Activated CD4-positive, alpha-beta T cell treated with anti-CD3 and anti-CD28 coated beads, Interleukin-2, Interleukin-4, amounts not matched to agents 100 ng/mL and 50 ng/mL, durations not matched to agents 16 hours and 8 hours (primary cell): Measurements from ENCODE around the gene ROBO1.
"Not testable (repeated sequence)": the region's sequence is repeated elsewhere in the genome, so short reads cannot be mapped to it uniquely, and the experiment has no call there.

Experiments used
- DNase-seq: peaks from one replicate; pipeline ENCODE4 v3.0.0-alpha.2; 2020; ENCODE audit warnings: low spot score

The ROBO1 gene

GRCh38 chr3:78794431-78794830 lies 973.4 kb downstream of the ROBO1 start:
- DNase-seq, result no peak

GRCh38 chr3:78792733-78793132 lies 975.1 kb downstream of the ROBO1 start:
- DNase-seq, result no peak

- DNase-seq, result no peak
Measured at GRCh38 chr3:78792212-78792611, 975.6 kb downstream of the ROBO1 start.

GRCh38 chr3:78791753-78792152 lies 976.0 kb downstream of the ROBO1 start:
- DNase-seq, result no peak

GRCh38 chr3:78788839-78789238 lies 979.0 kb downstream of the ROBO1 start:
- DNase-seq, result no peak

- no peak for DNase-seq
Measured at GRCh38 chr3:78785004-78785403, 982.8 kb downstream of the ROBO1 start.

- no peak for DNase-seq
Measured at GRCh38 chr3:78781351-78781750, 986.4 kb downstream of the ROBO1 start.

GRCh38 chr3:78765671-78766485 lies 1001.9 kb downstream of the ROBO1 start:
- no peak for DNase-seq

- DNase-seq, result no peak
Measured at GRCh38 chr3:78764634-78765033, 1003.2 kb downstream of the ROBO1 start.

GRCh38 chr3:78762121-78762520 lies 1005.7 kb downstream of the ROBO1 start:
- no peak for DNase-seq

GRCh38 chr3:78761126-78761525 lies 1006.7 kb downstream of the ROBO1 start:
- no peak for DNase-seq

- no peak for DNase-seq
Measured at GRCh38 chr3:78757731-78758130, 1010.1 kb downstream of the ROBO1 start.

GRCh38 chr3:78754066-78754743 lies 1013.6 kb downstream of the ROBO1 start:
- DNase-seq, result no peak

GRCh38 chr3:78751266-78751665 lies 1016.5 kb downstream of the ROBO1 start:
- DNase-seq, result no peak

- not testable (repeated sequence) for DNase-seq
Measured at GRCh38 chr3:78750291-78750690, 1017.5 kb downstream of the ROBO1 start.

GRCh38 chr3:78749056-78749455 lies 1018.7 kb downstream of the ROBO1 start:
- DNase-seq, result no peak

GRCh38 chr3:78745847-78746246 lies 1022.0 kb downstream of the ROBO1 start:
- DNase-seq, result no peak

GRCh38 chr3:78742491-78742890 lies 1025.3 kb downstream of the ROBO1 start:
- DNase-seq, result no peak

- DNase-seq, result no peak
Measured at GRCh38 chr3:78742041-78742440, 1025.8 kb downstream of the ROBO1 start.

- DNase-seq, result no peak
Measured at GRCh38 chr3:78741066-78741645, 1026.6 kb downstream of the ROBO1 start.

GRCh38 chr3:78738833-78739232 lies 1029.0 kb downstream of the ROBO1 start:
- DNase-seq, result no peak

GRCh38 chr3:78737988-78738387 lies 1029.8 kb downstream of the ROBO1 start:
- DNase-seq, result no peak

- no peak for DNase-seq
Measured at GRCh38 chr3:78736863-78737262, 1030.9 kb downstream of the ROBO1 start.
